HAP-1 (cell line): ENCODE data around the gene RPS6KA2.
A peak's percentile ranks its signal among the peaks of the same experiment; 100 is the strongest.
"Not testable (repeated sequence)": the region's sequence is repeated elsewhere in the genome, so short reads cannot be mapped to it uniquely, and the experiment has no call there.

Experiments
- DNase-seq, 2 experiments: peaks; one replicate each; pipeline ENCODE4 v3.0.0-alpha.2; 2016 to 2020; ENCODE audit warnings: low spot score in 2 of 2
- H3K27me3 ChIP-seq: fragments of 250-450 bp; sonication (Bioruptor Pico); 2 replicates; pipeline ENCODE4 v1.5.1; 2020; ENCODE audit warnings: low read depth, mild to moderate bottlenecking, moderate library complexity
- H3K36me3 ChIP-seq: fragments of 250-450 bp; sonication (Bioruptor Pico); replicated peaks from 2 replicates; pipeline ENCODE4 v1.5.1; 2020; ENCODE audit warnings: mild to moderate bottlenecking
- H3K4me1 ChIP-seq: fragments of 250-450 bp; sonication (Bioruptor Pico); 2 replicates; pipeline ENCODE4 v1.5.1; 2020; ENCODE audit warnings: mild to moderate bottlenecking
- H3K4me3 ChIP-seq: fragments of 250-450 bp; sonication (Bioruptor Pico); 2 replicates; pipeline ENCODE4 v1.5.1; 2020; ENCODE audit warnings: mild to moderate bottlenecking, moderate library complexity
- H3K9me3 ChIP-seq: fragments of 250-450 bp; sonication (Bioruptor Pico); 2 replicates; pipeline ENCODE4 v1.5.1; 2020; ENCODE audit warnings: mild to moderate bottlenecking, moderate library complexity
- in situ Hi-C: fragments of 300-500 bp; cut with MboI; formaldehyde crosslinking; loops from 3 replicates; pipeline ENCODE4 v1.14.3; 2020; ENCODE audit warnings: low sequenced_read_pairs, inconsistent platforms, mixed read lengths

RPS6KA2 gene

GRCh38 chr6:166379800-166380199, 247.3 kb downstream of the RPS6KA2 start:
- in situ Hi-C loops: loop anchor here (10.0 kb wide), 1 partner anchor 45 kb away; no protein-coding TSS in a partner anchor
- Histone ChIP-seq H3K36me3 (no peaks in the 10 kb centered on the region), H3K9me3 (no peaks in the 10 kb centered on the region), H3K27me3 (no peaks in the 10 kb centered on the region), H3K4me1 (peaks cover 5% of the 10 kb centered on the region), H3K4me3 (no peak overlapping the region)
- DNase-seq: no peak

DNA sequence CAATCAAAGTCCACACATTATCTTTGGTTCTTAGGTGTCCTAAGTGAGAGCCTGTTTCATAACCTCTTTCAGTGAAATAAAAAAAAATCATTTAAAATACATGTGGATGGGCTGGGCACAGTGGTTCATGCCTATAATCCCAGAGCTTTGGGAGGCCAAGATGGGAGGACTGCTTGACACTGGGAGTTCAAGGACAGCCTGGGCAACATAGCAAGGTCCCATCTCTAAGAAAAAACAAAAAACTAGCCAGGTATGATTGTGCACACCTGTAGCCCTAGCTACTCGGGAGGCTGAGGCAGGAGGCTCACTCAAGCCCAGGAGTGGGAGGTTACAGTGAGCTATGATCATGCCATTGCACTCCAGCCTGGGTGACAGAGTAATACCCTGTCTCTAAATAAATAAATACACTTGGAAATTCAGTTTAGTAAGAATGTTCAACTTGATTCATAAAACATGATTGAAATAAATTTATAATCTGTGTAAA, 247.9 kb downstream of the RPS6KA2 start:
- Histone ChIP-seq H3K36me3 (no peaks in the 10 kb centered on the region), H3K27me3 (no peaks in the 10 kb centered on the region), H3K4me3 (no peak overlapping the region), H3K9me3 (no peaks in the 10 kb centered on the region), H3K4me1 (peaks cover 5% of the 10 kb centered on the region)
- in situ Hi-C loops: no loop called here
- DNase-seq: no peak

DNA sequence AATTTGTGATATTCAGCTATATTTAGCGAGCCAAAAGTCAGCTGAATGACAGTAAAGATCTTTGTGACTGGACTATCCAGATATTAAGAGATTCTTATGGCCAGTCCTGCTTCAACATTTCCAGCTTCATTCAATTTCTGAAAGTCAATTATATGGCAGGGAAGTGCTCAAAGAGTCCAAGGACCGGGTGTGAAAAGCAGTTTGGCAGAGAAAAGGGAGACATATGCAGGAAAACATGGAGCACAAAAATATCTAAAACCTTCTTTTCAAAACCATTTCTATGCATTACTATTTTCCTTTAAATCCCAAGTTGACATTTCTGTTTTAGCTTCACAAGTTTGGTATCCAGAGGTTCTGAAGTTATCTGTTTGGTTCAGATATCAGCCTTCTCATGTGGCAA, 249.3 kb downstream of the RPS6KA2 start:
- no peaks in the 10 kb centered on the region for H3K9me3 ChIP-seq
- DNase-seq: no peak
- H3K4me3 ChIP-seq: no peak overlapping the region
- peaks cover 3% of the 10 kb centered on the region; the same call in 1 of the 2 replicates for H3K4me1 ChIP-seq
- no peaks in the 10 kb centered on the region for H3K36me3 ChIP-seq
- in situ Hi-C loops: no loop called here
- no peaks in the 10 kb centered on the region for H3K27me3 ChIP-seq

DNA sequence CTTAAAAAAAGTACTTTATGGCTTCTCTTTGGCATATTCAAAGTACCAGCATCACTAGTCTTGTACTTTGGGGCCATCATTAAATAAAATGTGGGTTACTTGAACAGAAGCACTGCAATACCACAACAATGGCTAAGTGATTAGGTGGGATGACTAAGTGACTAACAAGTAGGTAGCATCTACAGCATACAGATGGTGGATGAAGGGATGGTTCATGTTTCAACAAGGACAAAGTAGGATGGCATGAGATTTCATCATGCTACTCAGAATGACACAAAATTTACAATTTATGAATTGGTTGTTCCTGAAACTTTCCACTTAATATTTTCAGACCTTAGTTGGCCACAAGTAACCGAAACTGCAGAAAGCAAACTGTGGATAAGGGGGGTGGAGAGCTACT, 252.0 kb downstream of the RPS6KA2 start:
- no peaks in the 10 kb centered on the region for H3K9me3 ChIP-seq
- no peak for DNase-seq
- no peaks in the 10 kb centered on the region for H3K4me1 ChIP-seq
- no peaks in the 10 kb centered on the region for H3K27me3 ChIP-seq
- in situ Hi-C loops: no loop called here
- H3K36me3 ChIP-seq: no peaks in the 10 kb centered on the region
- no peak overlapping the region for H3K4me3 ChIP-seq

GRCh38 chr6:166370489-166370888, 256.6 kb downstream of the RPS6KA2 start:
- H3K9me3 ChIP-seq: no peaks in the 10 kb centered on the region
- H3K27me3 ChIP-seq: no peaks in the 10 kb centered on the region
- no peak for DNase-seq
- H3K36me3 ChIP-seq: no peaks in the 10 kb centered on the region
- peaks cover 10% of the 10 kb centered on the region for H3K4me1 ChIP-seq
- in situ Hi-C loops: no loop called here
- H3K4me3 ChIP-seq: no peak overlapping the region

DNA sequence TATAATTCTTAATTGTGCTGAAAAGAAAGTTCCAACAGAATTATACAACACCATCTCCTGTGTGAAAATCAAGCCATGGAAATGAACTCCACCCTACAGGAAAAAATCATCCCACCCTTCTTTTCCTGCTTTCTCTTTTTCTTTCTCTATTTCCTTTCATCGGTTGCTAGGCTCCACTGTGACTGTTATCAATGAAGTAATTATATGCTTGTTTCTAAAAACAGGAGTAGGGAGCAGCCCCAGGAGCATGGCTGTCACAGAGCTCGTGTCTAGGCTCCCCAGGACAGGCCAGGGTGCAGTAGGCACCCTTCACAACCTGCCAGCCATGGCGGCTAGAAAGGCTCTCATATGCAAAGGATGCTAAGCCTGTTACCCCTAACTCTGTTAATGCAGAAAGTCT, 257.3 kb downstream of the RPS6KA2 start:
- no peak for DNase-seq
- H3K9me3 ChIP-seq: no peaks in the 10 kb centered on the region
- no peaks in the 10 kb centered on the region for H3K27me3 ChIP-seq
- H3K4me1 ChIP-seq: peaks cover 17% of the 10 kb centered on the region
- no peak overlapping the region for H3K4me3 ChIP-seq
- H3K36me3 ChIP-seq: peaks cover under 1% of the 10 kb centered on the region; the same call in 1 of the 2 replicates
- in situ Hi-C loops: no loop called here

DNA sequence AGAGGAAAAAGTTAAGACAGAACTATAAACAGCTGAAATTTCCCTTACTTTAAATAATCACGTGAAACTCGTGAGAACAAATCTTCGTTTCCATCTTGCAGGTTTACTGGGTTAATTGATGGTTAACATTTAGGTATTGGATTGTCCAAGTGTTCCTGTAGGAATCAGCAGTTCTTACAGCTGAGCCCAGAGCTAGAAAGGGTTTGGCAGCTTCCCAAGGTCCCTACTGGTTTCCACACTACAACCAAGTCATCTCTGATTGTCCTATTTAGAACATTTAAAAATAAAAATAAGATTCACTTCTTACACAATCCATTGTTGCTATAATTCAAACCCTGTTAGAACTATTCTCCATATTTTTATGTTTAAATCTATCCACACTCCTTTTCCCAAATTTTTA, 260.1 kb downstream of the RPS6KA2 start:
- Histone ChIP-seq H3K27me3 (no peaks in the 10 kb centered on the region), H3K4me3 (no peak overlapping the region), H3K9me3 (no peaks in the 10 kb centered on the region), H3K4me1 (peaks cover 19% of the 10 kb centered on the region), H3K36me3 (peaks cover 13% of the 10 kb centered on the region; the same call in 1 of the 2 replicates)
- DNase-seq: no peak
- in situ Hi-C loops: no loop called here

DNA sequence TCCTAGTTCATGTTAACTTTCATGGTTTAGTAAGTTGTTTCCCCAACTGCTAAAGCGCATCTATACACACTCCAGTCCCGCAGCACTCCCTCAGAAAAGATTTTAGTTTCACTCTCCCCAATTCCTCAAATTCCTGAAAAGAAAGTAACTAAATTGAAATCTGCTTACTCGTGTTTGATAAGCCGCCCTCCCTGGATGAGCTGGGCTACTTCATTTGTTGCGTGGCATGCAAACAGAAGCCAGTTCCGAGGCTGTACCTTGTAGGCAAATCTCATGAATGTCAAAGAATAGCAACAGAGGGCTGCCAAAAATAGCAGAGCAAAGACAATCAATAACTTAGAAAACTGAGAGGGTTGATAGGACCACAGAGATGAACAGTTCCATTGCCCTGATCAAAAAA, 261.2 kb downstream of the RPS6KA2 start:
- in situ Hi-C loops: no loop called here

DNA sequence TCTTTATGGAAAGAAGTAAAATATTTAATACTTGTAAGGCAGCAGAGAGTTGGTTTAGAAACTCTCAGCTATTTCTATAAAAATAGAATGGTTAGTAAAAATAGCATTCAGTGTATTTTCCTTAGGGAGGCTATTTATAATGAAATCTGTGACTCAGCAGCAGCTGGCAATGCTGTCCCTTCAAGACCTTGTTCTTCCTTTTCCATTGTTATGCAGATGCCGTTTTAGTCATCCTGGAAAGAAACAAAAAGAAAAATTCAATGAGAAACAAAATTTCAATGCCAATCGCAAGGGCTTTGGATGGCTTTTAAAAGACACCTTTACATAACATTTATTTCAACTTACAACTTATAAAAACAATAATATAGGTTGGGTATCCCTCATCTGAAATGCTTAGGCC, 261.8 kb downstream of the RPS6KA2 start:
- peak; percentile 49 to 92 for DNase-seq
- Histone ChIP-seq H3K4me3 (no peak overlapping the region), H3K9me3 (no peaks in the 10 kb centered on the region), H3K36me3 (peaks cover 13% of the 10 kb centered on the region; the same call in 1 of the 2 replicates), H3K27me3 (no peaks in the 10 kb centered on the region), H3K4me1 (peaks cover 19% of the 10 kb centered on the region)
- in situ Hi-C loops: no loop called here

More for the DNA sequence above, 261.2 kb downstream of the RPS6KA2 start:
- no peaks in the 10 kb centered on the region for H3K27me3 ChIP-seq
- H3K4me1 ChIP-seq: peaks cover 19% of the 10 kb centered on the region
- DNase-seq: no peak
- H3K9me3 ChIP-seq: no peaks in the 10 kb centered on the region
- no peak overlapping the region for H3K4me3 ChIP-seq
- H3K36me3 ChIP-seq: peaks cover 13% of the 10 kb centered on the region; the same call in 1 of the 2 replicates

DNA sequence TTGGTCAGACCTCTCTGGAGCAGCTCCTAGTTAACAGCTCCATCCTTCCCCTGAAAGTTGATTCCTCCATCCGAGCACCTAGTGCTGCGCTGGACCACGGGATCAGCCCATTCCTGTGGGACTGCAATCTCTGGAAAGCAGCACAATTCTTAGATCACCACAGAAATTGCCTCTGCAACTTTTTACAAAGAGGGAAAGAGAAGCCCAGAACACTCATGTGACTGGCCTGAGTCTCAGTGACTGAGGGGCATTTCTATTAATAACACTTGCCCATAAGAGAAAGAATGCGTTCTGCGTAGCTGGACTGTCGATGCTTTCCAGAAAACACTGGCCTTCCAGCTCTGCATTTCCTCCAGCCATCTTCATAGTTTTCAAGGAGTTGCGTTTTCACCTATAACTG, 262.6 kb downstream of the RPS6KA2 start:
- no peak overlapping the region for H3K4me3 ChIP-seq
- H3K9me3 ChIP-seq: 0 out of 2 replicates have a peak, but pooled peaks cover under 1% of the 10 kb centered on the region
- H3K36me3 ChIP-seq: peaks cover 13% of the 10 kb centered on the region; the same call in 1 of the 2 replicates
- H3K27me3 ChIP-seq: peaks cover 2% of the 10 kb centered on the region; the same call in 1 of the 2 replicates
- no peak for DNase-seq
- in situ Hi-C loops: no loop called here
- peaks cover 19% of the 10 kb centered on the region for H3K4me1 ChIP-seq

GRCh38 chr6:166362427-166362826, 264.6 kb downstream of the RPS6KA2 start:
- H3K4me3 ChIP-seq, H3K27me3 ChIP-seq, DNase-seq, H3K9me3 ChIP-seq, in situ Hi-C loops: not testable (repeated sequence)
- H3K36me3 ChIP-seq: peaks cover 13% of the 10 kb centered on the region; the same call in 1 of the 2 replicates
- peaks cover 19% of the 10 kb centered on the region for H3K4me1 ChIP-seq

DNA sequence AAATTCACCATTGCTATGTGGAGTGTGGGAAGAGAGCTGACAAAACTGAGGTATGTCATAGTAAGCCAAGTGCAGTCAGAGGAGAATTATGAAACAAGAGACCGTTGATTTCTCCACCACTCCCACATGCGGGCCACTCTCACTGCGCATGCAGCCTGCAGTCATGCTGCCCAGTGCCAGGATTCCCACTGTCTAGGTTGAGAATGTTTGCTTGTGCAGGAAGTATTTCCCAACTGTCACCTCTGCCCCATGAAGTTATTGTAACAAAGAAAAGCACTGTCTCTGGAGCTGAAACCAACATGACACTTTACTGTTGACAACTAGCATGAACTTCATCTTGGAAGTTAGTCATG, 266.0 kb downstream of the RPS6KA2 start:
- Histone ChIP-seq H3K4me3 (no peak overlapping the region), H3K9me3 (0 out of 2 replicates have a peak, but pooled peaks cover 5% of the 10 kb centered on the region), H3K36me3 (peaks cover 13% of the 10 kb centered on the region; the same call in 1 of the 2 replicates), H3K27me3 (peaks cover 8% of the 10 kb centered on the region), H3K4me1 (peaks cover 14% of the 10 kb centered on the region)
- DNase-seq: no peak
- in situ Hi-C loops: no loop called here

- Histone ChIP-seq H3K4me1 (peaks cover 8% of the 10 kb centered on the region), H3K27me3 (peaks cover 8% of the 10 kb centered on the region), H3K36me3 (peaks cover 13% of the 10 kb centered on the region; the same call in 1 of the 2 replicates), H3K4me3 (no peak overlapping the region), H3K9me3 (0 out of 2 replicates have a peak, but pooled peaks cover 5% of the 10 kb centered on the region)
- no peak for DNase-seq
- in situ Hi-C loops: no loop called here
These were observed 266.6 kb downstream of the RPS6KA2 start for GRCh38 chr6:166360243-166361076.
